Right renal pelvis (tissue), 4 donors: ENCODE results near the gene KRTAP5-11. TPM values are rescaled to one million over a fixed set of nuclear protein-coding genes. Genes with fewer than 3 reads are reported as not detected.
"Not testable (repeated sequence)": the region's sequence is repeated elsewhere in the genome, so short reads cannot be mapped to it uniquely, and the experiment has no call there.

Source experiments
- DNase-seq, 4 donors: peaks; one replicate each; pipeline ENCODE4 v3.0.0-alpha.2; 2013; ENCODE audit warnings: low read depth in 4 of 4, low spot score in 3 of 4, missing footprints in 1 of 4
- polyA plus RNA-seq, 4 donors: library from polyadenylated mRNA; unstranded; fragments of 120-200 nt; gene quantifications; one replicate each; pipeline ENCODE4 v1.2.1, GENCODE V29; 2013; ENCODE audit not compliant: insufficient read length in 4 of 4

The KRTAP5-11 gene
- under 1 TPM in 1 of 4 donors, not detected in 3; 0.21 TPM for polyA plus RNA-seq

GRCh38 chr11:71582309-71582895 lies at the start of gene KRTAP5-11:
Gene KRTAP5-11 (minus strand): TSS chr11:71582875. CDS start chr11:71582837, 38 bp downstream.
- no peak for DNase-seq

GRCh38 chr11:71631551-71631950 lies 48.9 kb upstream of the KRTAP5-11 start:
- DNase-seq: not testable (repeated sequence)

GRCh38 chr11:71630071-71630470 lies 47.4 kb upstream of the KRTAP5-11 start:
- DNase-seq: not testable (repeated sequence)

GRCh38 chr11:71628943-71629342 lies 46.3 kb upstream of the KRTAP5-11 start:
- DNase-seq: not testable (repeated sequence)

- DNase-seq: not testable (repeated sequence)
Measured at GRCh38 chr11:71623226-71623625, 40.6 kb upstream of the KRTAP5-11 start.

- not testable (repeated sequence) for DNase-seq
Measured at GRCh38 chr11:71622561-71622960, 39.9 kb upstream of the KRTAP5-11 start.

GRCh38 chr11:71615003-71615402 lies 32.3 kb upstream of the KRTAP5-11 start:
- DNase-seq: not testable (repeated sequence)

- not testable (repeated sequence) for DNase-seq
Measured at GRCh38 chr11:71614366-71614917, 31.8 kb upstream of the KRTAP5-11 start.

DNA sequence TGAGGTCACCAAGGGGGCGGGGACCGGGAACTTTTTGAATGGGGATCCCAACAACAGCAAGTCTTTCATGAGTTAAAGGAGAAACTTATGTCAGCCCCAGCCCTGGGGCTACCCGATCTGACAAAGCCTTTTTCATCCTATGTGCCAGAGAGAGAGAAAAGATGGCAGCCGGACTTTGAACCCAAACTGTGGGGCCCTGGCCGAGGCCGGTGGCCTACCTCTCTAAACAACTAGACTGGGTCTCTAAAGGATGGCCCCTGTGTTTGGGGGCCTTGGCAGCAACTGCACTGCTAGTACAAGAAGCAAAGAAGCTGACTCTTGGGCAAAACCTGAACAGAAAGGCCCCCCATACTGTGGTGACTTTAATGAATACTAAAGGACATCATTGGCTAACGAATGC lies 31.3 kb upstream of the KRTAP5-11 start:
- DNase-seq: not testable (repeated sequence)

DNA sequence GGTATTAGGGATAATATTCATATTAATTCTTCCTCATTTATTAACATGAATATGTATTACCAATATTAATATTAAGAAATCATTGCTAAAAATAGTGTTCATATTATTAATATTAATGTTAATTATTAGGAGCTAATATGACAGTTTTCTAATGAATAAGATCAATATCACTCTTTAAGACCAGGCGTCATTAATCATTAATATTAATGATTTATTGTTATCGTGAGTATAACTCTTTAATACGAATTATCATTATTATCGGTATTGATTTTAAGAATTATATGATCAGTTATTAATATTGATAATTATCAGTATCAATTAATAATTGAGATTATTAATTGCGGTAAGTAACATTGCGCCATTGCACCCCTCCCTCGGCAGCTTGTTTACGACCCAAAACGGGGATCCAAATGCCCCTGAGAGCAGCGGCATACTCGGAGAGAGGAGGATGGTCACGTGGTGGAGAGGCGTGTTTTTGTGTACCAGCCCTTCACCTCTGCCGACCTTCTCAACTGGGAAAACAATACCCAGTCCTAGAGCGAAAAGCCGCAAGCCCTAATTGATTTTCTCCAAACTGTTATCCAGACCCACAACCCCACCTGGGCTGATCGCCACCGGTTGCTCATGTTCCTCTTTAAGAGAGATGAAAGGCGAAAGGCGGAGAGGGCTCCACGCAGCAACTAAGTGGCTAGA lies 28.7 kb upstream of the KRTAP5-11 start:
- not testable (repeated sequence) for DNase-seq

- DNase-seq: not testable (repeated sequence)
Measured at GRCh38 chr11:71608272-71608671, 25.6 kb upstream of the KRTAP5-11 start.

DNA sequence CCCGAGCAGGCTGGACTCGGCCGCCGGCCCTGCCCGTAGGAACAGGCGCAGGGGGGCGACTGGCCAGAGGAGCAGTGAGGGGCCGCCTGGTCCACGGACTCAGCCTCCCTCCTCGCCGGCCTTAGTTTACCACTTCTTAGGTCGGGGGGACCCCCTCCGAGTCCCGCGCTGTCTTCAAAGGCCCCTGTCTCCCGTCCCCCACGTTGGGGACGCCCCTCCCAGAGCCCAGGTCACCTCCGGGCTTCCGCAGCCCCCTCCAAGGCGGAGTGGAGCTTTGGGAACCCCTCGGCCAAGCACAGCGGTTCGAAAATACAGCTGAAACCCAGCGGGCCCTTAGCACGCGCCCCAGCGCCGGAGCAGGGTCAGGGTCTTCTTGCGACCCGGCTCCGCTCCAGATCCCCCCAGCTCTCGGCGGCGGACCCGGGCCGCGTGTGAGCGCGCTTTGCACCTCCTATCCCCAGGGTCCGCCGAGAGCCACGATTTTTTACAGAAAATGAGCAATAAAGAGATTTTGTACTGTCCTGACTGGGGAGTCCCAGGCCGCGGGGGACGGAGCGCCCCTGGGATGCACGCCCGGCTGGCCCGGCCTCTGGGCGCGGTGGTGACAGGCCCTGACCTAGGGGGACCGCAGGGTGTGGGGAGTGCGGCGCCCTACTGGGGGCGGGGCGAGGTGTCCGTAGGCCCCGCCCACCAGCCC lies 25.0 kb upstream of the KRTAP5-11 start:
- not testable (repeated sequence) for DNase-seq

GRCh38 chr11:71606853-71607519 lies 24.3 kb upstream of the KRTAP5-11 start:
- not testable (repeated sequence) for DNase-seq

GRCh38 chr11:71604798-71605488 lies 22.3 kb upstream of the KRTAP5-11 start:
- DNase-seq: not testable (repeated sequence)

DNA sequence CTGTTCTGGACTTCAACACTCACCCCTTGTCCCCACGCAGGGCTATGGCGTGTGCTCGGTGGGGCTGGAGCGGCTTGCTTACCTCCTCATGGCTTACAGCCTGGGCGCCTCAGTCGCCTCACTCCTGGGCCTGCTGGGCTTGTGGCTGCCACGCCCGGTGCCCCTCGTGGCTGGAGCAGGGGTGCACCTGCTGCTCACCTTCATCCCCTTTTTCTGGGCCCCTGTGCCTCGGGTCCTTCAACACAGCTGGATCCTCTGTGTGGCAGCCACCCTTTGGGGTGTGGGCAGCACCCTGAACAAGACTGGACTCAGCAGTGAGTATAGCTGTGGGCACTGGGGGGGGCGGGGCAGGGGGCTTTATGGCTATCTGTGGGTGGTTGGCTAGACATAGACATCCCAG lies 20.5 kb upstream of the KRTAP5-11 start:
- DNase-seq: not testable (repeated sequence)

DNA sequence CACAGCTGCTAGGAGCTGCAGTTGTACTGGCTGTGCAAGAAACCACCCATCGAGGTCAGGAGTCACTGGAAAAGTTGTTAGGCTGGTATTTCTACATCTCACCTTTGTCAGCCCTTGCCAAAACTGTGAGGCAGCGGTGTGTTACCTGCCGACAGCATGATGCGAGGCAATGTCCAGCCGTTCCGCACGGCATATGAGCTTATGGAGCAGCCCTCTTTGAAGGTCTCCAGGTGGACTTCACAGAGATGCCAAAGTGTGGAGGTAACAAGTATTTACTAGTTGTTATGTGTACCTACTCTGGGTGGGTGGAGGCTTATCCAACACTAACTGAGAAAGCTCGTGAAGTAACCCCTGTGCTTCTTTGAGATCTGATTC lies 6.9 kb upstream of the KRTAP5-11 start:
- DNase-seq: not testable (repeated sequence)

GRCh38 chr11:71588822-71589545 lies 6.3 kb upstream of the KRTAP5-11 start:
- DNase-seq: not testable (repeated sequence)

GRCh38 chr11:71588314-71588713 lies 5.6 kb upstream of the KRTAP5-11 start:
- DNase-seq: not testable (repeated sequence)

DNA sequence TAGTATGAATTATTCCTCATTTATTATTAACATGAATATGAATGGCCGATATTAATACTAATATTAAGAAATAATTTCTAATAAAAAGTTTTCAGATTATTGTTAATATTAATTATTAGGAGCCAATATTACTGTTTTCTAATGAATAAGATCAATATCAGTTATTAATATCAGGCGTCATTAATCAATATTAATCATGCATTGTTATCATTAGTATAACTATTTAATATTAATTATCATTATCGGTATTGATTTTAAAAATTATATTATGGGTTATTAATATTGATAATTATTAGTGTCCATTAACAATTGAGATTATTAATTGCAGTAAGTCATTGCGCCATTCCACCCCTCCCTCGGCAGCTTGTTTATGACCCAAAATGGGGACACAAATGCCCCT lies 3.0 kb upstream of the KRTAP5-11 start:
- DNase-seq: not testable (repeated sequence)
